Head of caudate nucleus (tissue), 42 donors: ENCODE measurements around the gene ATAD1.
A peak's percentile ranks its signal among the peaks of the same experiment; 100 is the strongest.
"Not testable (repeated sequence)": the region's sequence is repeated elsewhere in the genome, so short reads cannot be mapped to it uniquely, and the experiment has no call there.

Experiments used
- DNase-seq, 42 donors: peaks; one replicate each; pipeline versions ENCODE4 v3.0.0 to v3.0.0-alpha.2; 2020 to 2021; ENCODE audit warnings: mixed read lengths in 7 of 42
- intact Hi-C: fragments of 100-400 bp; cut with DNase I; formaldehyde crosslinking; loops from one replicate; pipeline ENCODE4 v1.15.0; 2022

The ATAD1 gene

GRCh38 chr10:87850742-87851205 is 32.7 kb upstream of the ATAD1 start:
- peak in 41 of 42 donors; percentile 24 to 81 (median 59) for DNase-seq
- intact Hi-C loops: loop anchor here (10.0 kb wide), 1 partner anchor 704 kb away; no protein-coding TSS in a partner anchor

GRCh38 chr10:87849001-87849400 is 31.0 kb upstream of the ATAD1 start:
- DNase-seq: no peak

GRCh38 chr10:87847550-87847949 is 29.5 kb upstream of the ATAD1 start:
- DNase-seq: no peak
- intact Hi-C loops: no loop called here

More at GRCh38 chr10:87849001-87849400, 31.0 kb upstream of the ATAD1 start:
- intact Hi-C loops: no loop called here

GRCh38 chr10:87846711-87847110 is 28.7 kb upstream of the ATAD1 start:
- intact Hi-C loops: not testable (repeated sequence)
- DNase-seq: peak in 1 of 42 donors; percentile 15

- no peak for DNase-seq
- intact Hi-C loops: no loop called here
Measured at GRCh38 chr10:87846023-87846422, 28.0 kb upstream of the ATAD1 start.

- no peak for DNase-seq
- intact Hi-C loops: no loop called here
Measured at GRCh38 chr10:87845624-87845998, 27.6 kb upstream of the ATAD1 start.

GRCh38 chr10:87844837-87845623 is 27.0 kb upstream of the ATAD1 start:
- intact Hi-C loops: no loop called here
- no peak for DNase-seq

GRCh38 chr10:87843714-87844113 is 25.7 kb upstream of the ATAD1 start:
- DNase-seq: no peak
- intact Hi-C loops: no loop called here

- no peak for DNase-seq
- intact Hi-C loops: no loop called here
Measured at GRCh38 chr10:87842776-87843497, 24.9 kb upstream of the ATAD1 start.

- intact Hi-C loops: no loop called here
- no peak for DNase-seq
Measured at GRCh38 chr10:87842220-87842641, 24.2 kb upstream of the ATAD1 start.

- intact Hi-C loops: no loop called here
- DNase-seq: no peak
Measured at GRCh38 chr10:87841186-87841585, 23.2 kb upstream of the ATAD1 start.

- intact Hi-C loops: no loop called here
Measured at GRCh38 chr10:87838650-87839049, 20.6 kb upstream of the ATAD1 start.

GRCh38 chr10:87837445-87837844 is 19.4 kb upstream of the ATAD1 start:
- no peak for DNase-seq
- intact Hi-C loops: no loop called here

More at GRCh38 chr10:87838650-87839049, 20.6 kb upstream of the ATAD1 start:
- no peak for DNase-seq

GRCh38 chr10:87836098-87836497 is 18.1 kb upstream of the ATAD1 start:
- DNase-seq: no peak
- intact Hi-C loops: no loop called here

- no peak for DNase-seq
- intact Hi-C loops: no loop called here
Measured at GRCh38 chr10:87829986-87830729, 12.1 kb upstream of the ATAD1 start.

- DNase-seq, intact Hi-C loops: not testable (repeated sequence)
Measured at GRCh38 chr10:87829051-87829450, 11.0 kb upstream of the ATAD1 start.

- no peak for DNase-seq
- intact Hi-C loops: no loop called here
Measured at GRCh38 chr10:87827681-87828080, 9.7 kb upstream of the ATAD1 start.

- DNase-seq: no peak
- intact Hi-C loops: no loop called here
Measured at GRCh38 chr10:87826653-87827052, 8.6 kb upstream of the ATAD1 start.

- intact Hi-C loops: loop anchor here (2.0 kb wide), 1 partner anchor 44 kb away; the partner anchor contains the start of genes KLLN and PTEN
- peak in 19 of 42 donors; percentile 2 to 52 (median 12) for DNase-seq
Measured at GRCh38 chr10:87819289-87819585, 1.2 kb upstream of the ATAD1 start.
